Endodermal cell (in vitro differentiated cells): ENCODE results near the gene SGTB. TPM values are rescaled to one million over a fixed set of nuclear protein-coding genes. Genes with fewer than 3 reads are reported as not detected.
"Not testable (repeated sequence)": the region's sequence is repeated elsewhere in the genome, so short reads cannot be mapped to it uniquely, and the experiment has no call there.

Experiments used
- DNase-seq: peaks from one replicate; pipeline ENCODE4 v3.0.0-alpha.2; 2017
- H3K27ac ChIP-seq: 2 replicates; pipeline ENCODE4 v1.5.1; 2013; ENCODE audit warnings: mild to moderate bottlenecking, low read depth, low read length, moderate library complexity
- H3K27me3 ChIP-seq: 2 replicates; pipeline ENCODE4 v1.6.1; 2013; ENCODE audit warnings: mild to moderate bottlenecking, low read length, moderate library complexity; ENCODE audit not compliant: insufficient read depth, control insufficient read depth, poor library complexity, severe bottlenecking
- H3K36me3 ChIP-seq: 2 replicates; pipeline ENCODE4 v1.7.0; 2013; ENCODE audit warnings: mild to moderate bottlenecking, low read length, moderate library complexity; ENCODE audit not compliant: control insufficient read depth, insufficient read depth
- H3K4me1 ChIP-seq: one replicate; pipeline ENCODE4 v1.7.0; 2013; ENCODE audit warnings: low read length; ENCODE audit not compliant: control insufficient read depth, insufficient read depth
- H3K4me3 ChIP-seq: 2 replicates; pipeline ENCODE4 v1.5.1; 2013; ENCODE audit warnings: mild to moderate bottlenecking, low read length, moderate library complexity
- H3K9ac ChIP-seq: 2 replicates; pipeline ENCODE4 v1.6.1; 2013; ENCODE audit warnings: mild to moderate bottlenecking, low read length, moderate library complexity; ENCODE audit not compliant: poor library complexity, severe bottlenecking; ENCODE audit errors: extremely low read depth
- H3K9me3 ChIP-seq: 2 replicates; pipeline ENCODE4 v1.6.1; 2013; ENCODE audit warnings: mild to moderate bottlenecking, low read length, moderate library complexity; ENCODE audit not compliant: control insufficient read depth
- H3K27ac Mint-ChIP-seq: 2 replicates; pipeline ENCODE4 v1.8.0; 2020; ENCODE audit warnings: mixed read lengths
- H3K27me3 Mint-ChIP-seq: 2 replicates; pipeline ENCODE4 v1.8.0; 2021; ENCODE audit warnings: mild to moderate bottlenecking, mixed read lengths; ENCODE audit not compliant: insufficient read depth
- H3K36me3 Mint-ChIP-seq: 2 replicates; pipeline ENCODE4 v1.8.0; 2020; ENCODE audit warnings: low read depth, mixed read lengths
- H3K4me1 Mint-ChIP-seq: 2 replicates; pipeline ENCODE4 v1.8.0; 2020; ENCODE audit warnings: mixed read lengths
- H3K4me3 Mint-ChIP-seq: 2 replicates; pipeline ENCODE4 v1.8.0; 2020; ENCODE audit warnings: mild to moderate bottlenecking, moderate library complexity, mixed read lengths
- H3K9me3 Mint-ChIP-seq: 2 replicates; pipeline ENCODE4 v1.8.0; 2020; ENCODE audit warnings: mild to moderate bottlenecking, mixed read lengths
- CTCF ChIP-seq: fragments of 200-600 bp; sonication (generic); conservative IDR thresholded peaks from 2 replicates; pipeline ENCODE4 v1.5.0; 2021; ENCODE audit warnings: antibody characterized with exemption, mild to moderate bottlenecking
- WGBS, 2 experiments: methylation state at CpG; one replicate each; pipeline versions ENCODE4 v1.1.5 to v1.1.7; 2013; ENCODE audit warnings: missing lambda C conversion rate in 2 of 2, mixed read lengths in 1 of 2; ENCODE audit not compliant: insufficient coverage in 1 of 2, insufficient read length in 1 of 2; 5-methylcytosine and 5-hydroxymethylcytosine counted together
- total RNA-seq, 2 donors: library from RNA; stranded (reverse); fragmentation: NEBNext Ultra II Directional in 1 of 2; extraction: Animal tissue kit (Norgen Biotek cat#: 25700) in 1 of 2; gene quantifications; 2 replicates in 1 of 2; 3 replicates in 1 of 2; pipeline ENCODE4 v1.2.1, GENCODE V29; 2021

SGTB gene
- total RNA-seq, 2 donors from 2014 or later = 14.6 to 17.9 TPM

- DNase-seq = no peak
- no peaks in the 10 kb centered on the region for H3K36me3 Mint-ChIP-seq
- Histone ChIP-seq H3K9ac (no peak overlapping the region), H3K9me3 (no peaks in the 10 kb centered on the region), H3K4me1 (no peaks in the 10 kb centered on the region), H3K36me3 (no peaks in the 10 kb centered on the region), H3K27me3 (no peaks in the 10 kb centered on the region), H3K4me3 (no peak overlapping the region), H3K27ac (no peak overlapping the region)
- no peak overlapping the region for H3K4me3 Mint-ChIP-seq
- no peaks in the 10 kb centered on the region for H3K27me3 Mint-ChIP-seq
- no peaks in the 10 kb centered on the region for H3K9me3 Mint-ChIP-seq
- 92 to 96% methylated on average over 7 of the region's 7 CpGs for WGBS, 2 experiments
- peaks cover 11% of the 10 kb centered on the region for H3K4me1 Mint-ChIP-seq
- H3K27ac Mint-ChIP-seq = no peak overlapping the region
- TF ChIP-seq CTCF = no peak
Measured at GRCh38 chr5:65737842-65738241, 15.9 kb upstream of the SGTB start.

GRCh38 chr5:65736011-65736410 is 14.1 kb upstream of the SGTB start:
- Mint-ChIP-seq H3K9me3 (no peaks in the 10 kb centered on the region), H3K27ac (no peak overlapping the region), H3K36me3 (peaks cover 4% of the 10 kb centered on the region), H3K4me3 (no peak overlapping the region), H3K4me1 (peaks cover 9% of the 10 kb centered on the region), H3K27me3 (no peaks in the 10 kb centered on the region)
- Histone ChIP-seq H3K27me3 (no peaks in the 10 kb centered on the region), H3K9ac (no peak overlapping the region), H3K4me1 (no peaks in the 10 kb centered on the region), H3K27ac (no peak overlapping the region), H3K36me3 (no peaks in the 10 kb centered on the region), H3K4me3 (no peak overlapping the region), H3K9me3 (no peaks in the 10 kb centered on the region)
- 100% methylated on average over 1 of the region's 1 CpG; no CpG with 5 or more reads in 1 of the 2 experiments for WGBS, 2 experiments
- DNase-seq = no peak
- TF ChIP-seq CTCF = no peak

- Mint-ChIP-seq H3K9me3 (no peaks in the 10 kb centered on the region), H3K27ac (no peak overlapping the region), H3K36me3 (peaks cover 11% of the 10 kb centered on the region), H3K4me1 (peaks cover 12% of the 10 kb centered on the region), H3K27me3 (no peaks in the 10 kb centered on the region), H3K4me3 (no peak overlapping the region)
- Histone ChIP-seq H3K9me3 (no peaks in the 10 kb centered on the region), H3K9ac (no peak overlapping the region), H3K27ac (no peak overlapping the region), H3K27me3 (no peaks in the 10 kb centered on the region), H3K4me1 (no peaks in the 10 kb centered on the region), H3K4me3 (no peak overlapping the region), H3K36me3 (no peaks in the 10 kb centered on the region)
- TF ChIP-seq CTCF = no peak
- no peak for DNase-seq
- 100% methylated on average over 1 of the region's 1 CpG for WGBS, 2 experiments
Measured at GRCh38 chr5:65734921-65735320, 13.0 kb upstream of the SGTB start.

GRCh38 chr5:65734196-65734775 is 12.4 kb upstream of the SGTB start:
- H3K4me3 Mint-ChIP-seq, H3K36me3 ChIP-seq, H3K27ac ChIP-seq, H3K27me3 ChIP-seq, H3K27ac Mint-ChIP-seq, H3K4me3 ChIP-seq, H3K27me3 Mint-ChIP-seq, DNase-seq, H3K9ac ChIP-seq, H3K9me3 ChIP-seq, H3K9me3 Mint-ChIP-seq, H3K4me1 ChIP-seq: not testable (repeated sequence)
- H3K36me3 Mint-ChIP-seq = peaks cover 11% of the 10 kb centered on the region
- WGBS, 2 experiments = 82 to 100% methylated on average over 2 to 7 of the region's 7 CpGs
- peaks cover 13% of the 10 kb centered on the region for H3K4me1 Mint-ChIP-seq

GRCh38 chr5:65732046-65732445 is 10.1 kb upstream of the SGTB start:
- not testable (repeated sequence) for H3K9me3 ChIP-seq, H3K27ac ChIP-seq, H3K9ac ChIP-seq, H3K4me3 ChIP-seq, H3K9me3 Mint-ChIP-seq, H3K27me3 ChIP-seq, H3K4me3 Mint-ChIP-seq, H3K4me1 ChIP-seq, DNase-seq, H3K27me3 Mint-ChIP-seq, H3K36me3 ChIP-seq, H3K27ac Mint-ChIP-seq
- Mint-ChIP-seq H3K4me1 (peaks cover 13% of the 10 kb centered on the region), H3K36me3 (peaks cover 11% of the 10 kb centered on the region)
- 96 to 100% methylated on average over 3 of the region's 3 CpGs for whole genome bisulfite sequencing, 2 experiments
